Measurements from ENCODE around the gene CFD.

The CFD gene

GRCh38 chr19:883661-884211, 24.3 kb downstream of the CFD start:
- ChIA-PET POLR2A (no interaction called here), CTCF (interaction anchor here (0.5 to 0.7 kb wide), 2 partner anchors 32 to 139 kb away, joined by 4 read pairs; partner anchors contain the start of gene ELANE)
- Histone ChIP-seq H3K4me3 (ENCODE audit: low read depth, low read length) (no peak overlapping the region), H3K36me3 (ENCODE audit: control insufficient read depth in 2 of 2, insufficient read depth in 1 of 2, low read length in 2 of 2) (peaks cover 4 to 73% of the 10 kb centered on the region in 2 experiments; a peak in 2 of 3 replicates), H3K4me1 (ENCODE audit: control insufficient read depth, insufficient read depth, low read length) (no peaks in the 10 kb centered on the region), H3K27ac (ENCODE audit: extremely low read depth, low read depth, low read length) (no peak overlapping the region), H3K9me3 (ENCODE audit: control insufficient read depth, insufficient read depth, low read depth, low read length) (no peaks in the 10 kb centered on the region)
- TF ChIP-seq ZNF529 (tag by site-specific recombination; IDR thresholded peaks at IDR 0.05; ENCODE audit: insufficient replicate concordance) (no peak), FEZF1 (tag by site-specific recombination; IDR thresholded peaks at IDR 0.05) (no peak), ZNF10 (tag by site-specific recombination; IDR thresholded peaks at IDR 0.05) (peak; percentile 76), PRDM10 (tag by site-specific recombination; IDR thresholded peaks at IDR 0.05) (no peak), OSR2 (tag by site-specific recombination; IDR thresholded peaks at IDR 0.05) (peak; percentile 43), GLIS1 (tag by site-specific recombination; IDR thresholded peaks at IDR 0.05) (peak; percentile 77), HIC1 (tag by site-specific recombination; IDR thresholded peaks at IDR 0.05) (no peak), ZBTB48 (tag by site-specific recombination; IDR thresholded peaks at IDR 0.05) (peak; percentile 56), ZNF776 (tag by site-specific recombination; IDR thresholded peaks at IDR 0.05; ENCODE audit: borderline replicate concordance) (no peak), BCL11A (tag by site-specific recombination; IDR thresholded peaks at IDR 0.05; ENCODE audit: low read depth) (no peak; the same call in 1 of the 2 replicates), KLF17 (tag by site-specific recombination; IDR thresholded peaks at IDR 0.05) (peak; percentile 60; the same call in 1 of the 2 replicates), SP7 (tag by site-specific recombination; IDR thresholded peaks at IDR 0.05) (0 out of 2 replicates have a peak, but pooled peaks have one; percentile 16), SP3 (tag by site-specific recombination; IDR thresholded peaks at IDR 0.05) (no peak), ZNF600 (tag by site-specific recombination; IDR thresholded peaks at IDR 0.05) (peak; percentile 53; the same call in 1 of the 2 replicates), OVOL3 (tag by site-specific recombination; IDR thresholded peaks at IDR 0.05) (no peak), KLF10 (tag by site-specific recombination; IDR thresholded peaks at IDR 0.05) (no peak), ZNF514 (tag by site-specific recombination; IDR thresholded peaks at IDR 0.05) (no peak), ZNF23 (tag by site-specific recombination; IDR thresholded peaks at IDR 0.05; ENCODE audit: borderline replicate concordance) (no peak), ZNF366 (tag by site-specific recombination; conservative IDR thresholded peaks at IDR 0.05) (peak; percentile 29; the same call in 1 of the 2 replicates), ZNF19 (tag by site-specific recombination; IDR thresholded peaks at IDR 0.05; ENCODE audit: low read depth) (no peak)
